Measurements from ENCODE around the gene SENP2.

GRCh38 chr3:185661772-185662171, 75.7 kb downstream of the SENP2 start:
- TF ChIP-seq POLR2A (IDR thresholded peaks at IDR 0.05; ENCODE audit: low read depth), result no peak
- TF ChIP-seq, protein P1, sequence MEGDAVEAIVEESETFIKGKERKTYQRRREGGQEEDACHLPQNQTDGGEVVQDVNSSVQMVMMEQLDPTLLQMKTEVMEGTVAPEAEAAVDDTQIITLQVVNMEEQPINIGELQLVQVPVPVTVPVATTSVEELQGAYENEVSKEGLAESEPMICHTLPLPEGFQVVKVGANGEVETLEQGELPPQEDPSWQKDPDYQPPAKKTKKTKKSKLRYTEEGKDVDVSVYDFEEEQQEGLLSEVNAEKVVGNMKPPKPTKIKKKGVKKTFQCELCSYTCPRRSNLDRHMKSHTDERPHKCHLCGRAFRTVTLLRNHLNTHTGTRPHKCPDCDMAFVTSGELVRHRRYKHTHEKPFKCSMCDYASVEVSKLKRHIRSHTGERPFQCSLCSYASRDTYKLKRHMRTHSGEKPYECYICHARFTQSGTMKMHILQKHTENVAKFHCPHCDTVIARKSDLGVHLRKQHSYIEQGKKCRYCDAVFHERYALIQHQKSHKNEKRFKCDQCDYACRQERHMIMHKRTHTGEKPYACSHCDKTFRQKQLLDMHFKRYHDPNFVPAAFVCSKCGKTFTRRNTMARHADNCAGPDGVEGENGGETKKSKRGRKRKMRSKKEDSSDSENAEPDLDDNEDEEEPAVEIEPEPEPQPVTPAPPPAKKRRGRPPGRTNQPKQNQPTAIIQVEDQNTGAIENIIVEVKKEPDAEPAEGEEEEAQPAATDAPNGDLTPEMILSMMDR (IDR thresholded peaks at IDR 0.05), result no peak
- no peak for TF ChIP-seq POLR2AphosphoS5 (IDR thresholded peaks at IDR 0.05)
- TF ChIP-seq EP300 (IDR thresholded peaks at IDR 0.05), result no peak

All from esophagus muscularis mucosa (tissue), 4 donors.